ENCODE results near the gene A3GALT2.

DNA sequence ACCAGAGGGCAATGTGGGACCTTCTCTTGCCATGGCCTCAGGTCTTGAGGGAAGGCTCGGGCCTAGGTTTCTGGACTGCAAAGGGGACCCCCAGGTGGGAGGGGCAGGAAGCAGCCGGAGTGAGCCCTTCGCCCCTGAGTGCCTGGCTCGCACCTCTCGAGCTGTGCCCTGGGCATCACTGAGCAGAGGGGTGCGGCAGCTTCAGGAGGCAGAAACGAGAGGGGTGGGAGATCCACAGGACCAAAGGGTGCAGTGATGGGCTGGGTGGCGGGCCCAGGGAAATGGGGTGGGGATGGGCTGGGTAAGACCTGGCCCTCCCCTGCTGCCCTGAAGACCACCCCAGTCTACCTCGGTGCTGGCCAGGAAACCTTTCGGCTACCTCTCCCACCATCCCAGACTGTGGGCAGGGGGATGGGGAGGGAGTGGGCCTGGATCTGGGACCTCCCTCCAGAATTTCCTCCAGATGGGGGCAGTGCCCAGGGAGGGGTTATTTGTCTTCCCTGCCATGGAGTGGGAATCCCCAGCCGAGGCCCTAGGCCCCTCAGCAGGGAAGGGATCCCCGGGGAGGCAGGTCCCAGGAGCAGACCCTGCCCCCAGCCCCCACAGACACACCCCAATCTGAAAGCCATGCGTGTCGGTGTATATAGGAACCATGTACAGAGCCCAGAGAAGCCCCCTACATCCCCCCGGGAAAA lies 21.3 kb downstream of the A3GALT2 start:
- TF ChIP-seq CTCF (conservative IDR thresholded peaks at IDR 0.05; ENCODE audit: low read length) (no peak), EZH2phosphoT487 (IDR thresholded peaks at IDR 0.05; ENCODE audit: borderline replicate concordance) (no peak)
